Osteocyte (in vitro differentiated cells): ENCODE results near the gene MPP2. TPM values are rescaled to one million over a fixed set of nuclear protein-coding genes. Genes with fewer than 3 reads are reported as not detected.
"Not testable (repeated sequence)": the region's sequence is repeated elsewhere in the genome, so short reads cannot be mapped to it uniquely, and the experiment has no call there.

Experiments used
- DNase-seq: peaks from one replicate; pipeline ENCODE4 v3.0.0; 2021; ENCODE audit warnings: mixed read lengths; ENCODE audit not compliant: unreplicated experiment; ENCODE audit errors: extremely low spot score
- H3K27ac Mint-ChIP-seq: one replicate; pipeline ENCODE4 v1.8.0; 2021; ENCODE audit warnings: mild to moderate bottlenecking, mixed read lengths; ENCODE audit not compliant: unreplicated experiment
- H3K27me3 Mint-ChIP-seq: one replicate; pipeline ENCODE4 v1.8.0; 2021; ENCODE audit warnings: mixed read lengths; ENCODE audit not compliant: unreplicated experiment
- H3K36me3 Mint-ChIP-seq: one replicate; pipeline ENCODE4 v1.8.0; 2021; ENCODE audit warnings: mixed read lengths; ENCODE audit not compliant: unreplicated experiment
- H3K4me1 Mint-ChIP-seq: one replicate; pipeline ENCODE4 v1.8.0; 2021; ENCODE audit warnings: mixed read lengths; ENCODE audit not compliant: unreplicated experiment
- H3K4me3 Mint-ChIP-seq: one replicate; pipeline ENCODE4 v1.8.0; 2021; ENCODE audit warnings: mild to moderate bottlenecking, moderate library complexity, mixed read lengths; ENCODE audit not compliant: unreplicated experiment
- H3K9me3 Mint-ChIP-seq: one replicate; pipeline ENCODE4 v1.8.0; 2021; ENCODE audit warnings: mixed read lengths; ENCODE audit not compliant: unreplicated experiment
- CTCF ChIP-seq: fragments of 200-600 bp; sonication (generic); IDR thresholded peaks from 2 replicates; pipeline ENCODE4 v1.5.0; 2021; ENCODE audit warnings: antibody characterized with exemption, mild to moderate bottlenecking, moderate library complexity
- total RNA-seq: library from RNA; stranded (reverse); gene quantifications from 2 replicates; pipeline ENCODE4 v1.2.1, GENCODE V29; 2021

Gene MPP2
- total RNA-seq, 1 donor from 2014 or later, result 3.5 TPM

GRCh38 chr17:43945074-43945829 is 37.9 kb upstream of the MPP2 start:
- DNase-seq, result no peak
- H3K36me3 Mint-ChIP-seq, result no peaks in the 10 kb centered on the region
- no peaks in the 10 kb centered on the region for H3K4me1 Mint-ChIP-seq
- H3K4me3 Mint-ChIP-seq, result no peak overlapping the region
- no peak for TF ChIP-seq CTCF
- no peak overlapping the region for H3K27ac Mint-ChIP-seq
- peaks cover 12% of the 10 kb centered on the region for H3K27me3 Mint-ChIP-seq
- no peaks in the 10 kb centered on the region for H3K9me3 Mint-ChIP-seq

GRCh38 chr17:43942051-43942685 is 34.8 kb upstream of the MPP2 start, which contains the start of gene PPY:
PPY (minus strand) TSS chr17:43942476; CDS start chr17:43941654, 822 bp downstream.
- Mint-ChIP-seq H3K27me3 (peaks cover 11% of the 10 kb centered on the region), H3K9me3 (no peaks in the 10 kb centered on the region), H3K4me1 (peaks cover 3% of the 10 kb centered on the region), H3K27ac (no peak within 1 kb of the TSS), H3K4me3 (no peak within 1 kb of the TSS), H3K36me3 (no peaks in the 10 kb centered on the region)
- TF ChIP-seq CTCF, result no peak
- no peak for DNase-seq

GRCh38 chr17:43940630-43941029 is 33.3 kb upstream of the MPP2 start:
- H3K4me3 Mint-ChIP-seq, result no peak overlapping the region
- no peak for DNase-seq
- H3K9me3 Mint-ChIP-seq, result no peaks in the 10 kb centered on the region
- H3K4me1 Mint-ChIP-seq, result peaks cover 5% of the 10 kb centered on the region
- peaks cover 14% of the 10 kb centered on the region for H3K27me3 Mint-ChIP-seq
- TF ChIP-seq CTCF, result peak; percentile 61
- no peak overlapping the region for H3K27ac Mint-ChIP-seq
- H3K36me3 Mint-ChIP-seq, result no peaks in the 10 kb centered on the region

- no peak overlapping the region for H3K4me3 Mint-ChIP-seq
- no peak for TF ChIP-seq CTCF
- H3K27ac Mint-ChIP-seq, result no peak overlapping the region
- H3K36me3 Mint-ChIP-seq, result no peaks in the 10 kb centered on the region
- H3K27me3 Mint-ChIP-seq, result peaks cover 15% of the 10 kb centered on the region
- H3K9me3 Mint-ChIP-seq, result no peaks in the 10 kb centered on the region
- peaks cover 5% of the 10 kb centered on the region for H3K4me1 Mint-ChIP-seq
- no peak for DNase-seq
These were observed 32.5 kb upstream of the MPP2 start for GRCh38 chr17:43939886-43940285.

- H3K9me3 Mint-ChIP-seq, DNase-seq, H3K4me3 Mint-ChIP-seq, H3K36me3 Mint-ChIP-seq, H3K27ac Mint-ChIP-seq, H3K4me1 Mint-ChIP-seq: not testable (repeated sequence)
- peaks cover 17% of the 10 kb centered on the region for H3K27me3 Mint-ChIP-seq
These were observed 32.1 kb upstream of the MPP2 start for GRCh38 chr17:43939452-43939851.
